Measurements from ENCODE around the gene EEF1AKMT1. TPM values are rescaled to one million over a fixed set of nuclear protein-coding genes. Genes with fewer than 3 reads are reported as not detected.

EEF1AKMT1 gene
- total and polyA plus RNA-seq, 4 donors, result 4.2 to 11.2 (median 4.9) TPM

- no peak overlapping the region for H3K27ac ChIP-seq (ENCODE audit: low read depth in 1 of 2, low read length in 2 of 2)
- no peak for DNase-seq (ENCODE audit: low spot score)
- peaks cover 0 to 2% (median 0%) of the 10 kb centered on the region in 4 donors for H3K36me3 ChIP-seq (ENCODE audit: control insufficient read depth in 4 of 4, insufficient read depth in 3 of 4, low read depth in 1 of 4, low read length in 3 of 4)
- H3K9me3 ChIP-seq (ENCODE audit: control insufficient read depth in 4 of 4, low read length in 3 of 4), result no peaks in the 10 kb centered on the region
- no peak overlapping the region for H3K4me3 ChIP-seq (ENCODE audit: low read depth in 1 of 3, low read length in 3 of 3)
- no peak overlapping the region for H3K9ac ChIP-seq (ENCODE audit: low read depth in 1 of 2, low read length in 2 of 2)
- H3K27me3 ChIP-seq (ENCODE audit: control insufficient read depth in 4 of 4, insufficient read depth in 4 of 4, low read length in 3 of 4), result no peaks in the 10 kb centered on the region
- 99% methylated on average over 1 of the region's 1 CpG for WGBS
- H3K4me1 ChIP-seq (ENCODE audit: control insufficient read depth in 4 of 4, insufficient read depth in 4 of 4, low read length in 3 of 4), result peaks cover 0 to 9% (median 0%) of the 10 kb centered on the region in 4 donors
- TF ChIP-seq ZBTB33 (IDR thresholded peaks at IDR 0.05), result no peak
- no peak for TF ChIP-seq FOXA2 (IDR thresholded peaks at IDR 0.05)
- TF ChIP-seq CTCF (IDR thresholded peaks at IDR 0.05; ENCODE audit: low read depth, low read length, missing input control), result no peak
- TF ChIP-seq, protein P1, sequence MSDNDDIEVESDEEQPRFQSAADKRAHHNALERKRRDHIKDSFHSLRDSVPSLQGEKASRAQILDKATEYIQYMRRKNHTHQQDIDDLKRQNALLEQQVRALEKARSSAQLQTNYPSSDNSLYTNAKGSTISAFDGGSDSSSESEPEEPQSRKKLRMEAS (IDR thresholded peaks at IDR 0.05), result no peak
- TF ChIP-seq YY1 (IDR thresholded peaks at IDR 0.05), result no peak
- no peak for TF ChIP-seq REST (IDR thresholded peaks at IDR 0.05)
- no peak for TF ChIP-seq RAD21 (IDR thresholded peaks at IDR 0.05)
- TF ChIP-seq HNF4G (IDR thresholded peaks at IDR 0.05), result no peak
- TF ChIP-seq TAF1 (conservative IDR thresholded peaks at IDR 0.05), result no peak
- no peak for TF ChIP-seq JUND (IDR thresholded peaks at IDR 0.05)
- TF ChIP-seq HNF4A (conservative IDR thresholded peaks at IDR 0.05), result no peak
- no peak for TF ChIP-seq ATF3 (IDR thresholded peaks at IDR 0.05)
- no peak for TF ChIP-seq RXRA (IDR thresholded peaks at IDR 0.05)
- TF ChIP-seq FOXA1 (IDR thresholded peaks at IDR 0.05), result no peak
Observed at GRCh38 chr13:20776751-20777150, 3.0 kb upstream of the EEF1AKMT1 start.

DNA sequence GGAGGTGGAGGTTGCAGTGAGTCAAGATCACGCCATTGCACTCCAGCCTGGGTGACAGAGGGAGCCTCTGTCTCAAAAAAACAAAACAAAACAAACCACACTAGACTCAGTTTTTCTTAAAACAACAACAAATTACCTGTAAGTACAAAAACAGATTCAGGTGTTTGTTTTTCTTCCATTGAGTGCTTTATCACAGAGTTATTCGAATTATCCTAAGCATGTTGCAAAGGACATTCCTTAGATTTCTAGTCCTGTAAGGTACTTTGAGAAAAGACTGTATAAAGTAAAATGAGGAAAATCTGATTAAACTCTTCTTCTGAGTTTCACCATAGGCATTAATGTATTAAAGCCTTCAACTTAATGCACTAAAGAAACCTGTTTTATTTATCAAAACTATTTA is 2.2 kb upstream of the EEF1AKMT1 start:
- Histone ChIP-seq H3K4me3 (ENCODE audit: low read depth in 1 of 3, low read length in 3 of 3) (no peak overlapping the region), H3K9ac (ENCODE audit: low read depth in 1 of 2, low read length in 2 of 2) (no peak overlapping the region), H3K27ac (ENCODE audit: low read depth in 1 of 2, low read length in 2 of 2) (no peak overlapping the region), H3K27me3 (ENCODE audit: control insufficient read depth in 4 of 4, insufficient read depth in 4 of 4, low read length in 3 of 4) (no peaks in the 10 kb centered on the region), H3K4me1 (ENCODE audit: control insufficient read depth in 4 of 4, insufficient read depth in 4 of 4, low read length in 3 of 4) (peaks cover 0 to 9% (median 0%) of the 10 kb centered on the region in 4 donors), H3K36me3 (ENCODE audit: control insufficient read depth in 4 of 4, insufficient read depth in 3 of 4, low read depth in 1 of 4, low read length in 3 of 4) (no peaks in the 10 kb centered on the region), H3K9me3 (ENCODE audit: control insufficient read depth in 4 of 4, low read length in 3 of 4) (no peaks in the 10 kb centered on the region)
- no peak for DNase-seq (ENCODE audit: low spot score)
- WGBS, result 97% methylated on average over 2 of the region's 2 CpGs
- TF ChIP-seq YY1 (IDR thresholded peaks at IDR 0.05) (no peak), FOXA2 (IDR thresholded peaks at IDR 0.05) (no peak), EGR1 (IDR thresholded peaks at IDR 0.05; ENCODE audit: low read depth in 2 of 2) (no peak), JUND (IDR thresholded peaks at IDR 0.05) (no peak), HNF4G (IDR thresholded peaks at IDR 0.05) (no peak), SP1 (IDR thresholded peaks at IDR 0.05) (no peak), REST (IDR thresholded peaks at IDR 0.05) (no peak), RAD21 (IDR thresholded peaks at IDR 0.05) (no peak), RXRA (IDR thresholded peaks at IDR 0.05) (no peak), FOXA1 (IDR thresholded peaks at IDR 0.05) (no peak), TAF1 (conservative IDR thresholded peaks at IDR 0.05) (no peak), GABPA (IDR thresholded peaks at IDR 0.05 in 1 of 2, conservative IDR thresholded peaks at IDR 0.05 in 1 of 2) (no peak), CTCF (IDR thresholded peaks at IDR 0.05; ENCODE audit: low read depth, low read length, missing input control) (no peak), NR2F2 (IDR thresholded peaks at IDR 0.05) (no peak)

Measured in liver (tissue), 9 donors.